Liver (tissue), 9 donors: Measurements from ENCODE around the gene CLMN. TPM values are rescaled to one million over a fixed set of nuclear protein-coding genes. Genes with fewer than 3 reads are reported as not detected.

Experiments used
- DNase-seq: peaks from one replicate; pipeline ENCODE4 v3.0.0-alpha.2; 2017; ENCODE audit warnings: low spot score
- H3K27ac ChIP-seq, 2 donors: one replicate each; pipeline ENCODE4 v1.7.0; 2013; ENCODE audit warnings: inconsistent platforms in 2 of 2, low read length in 2 of 2, control low read depth in 1 of 2, low read depth in 1 of 2, mild to moderate bottlenecking in 1 of 2
- H3K27me3 ChIP-seq, 4 donors: one replicate each; pipeline versions ENCODE4 v1.6.1 to v1.7.0; 2013; ENCODE audit warnings: low read length in 3 of 4, inconsistent platforms in 1 of 4, mild to moderate bottlenecking in 1 of 4, moderate library complexity in 1 of 4; ENCODE audit not compliant: control insufficient read depth in 4 of 4, insufficient read depth in 4 of 4
- H3K36me3 ChIP-seq, 4 donors: one replicate each; pipeline versions ENCODE4 v1.6.1 to v1.7.0; 2013; ENCODE audit warnings: low read length in 3 of 4, mild to moderate bottlenecking in 3 of 4, low read depth in 1 of 4, moderate library complexity in 1 of 4; ENCODE audit not compliant: control insufficient read depth in 4 of 4, insufficient read depth in 3 of 4
- H3K4me1 ChIP-seq, 4 donors: one replicate each; pipeline versions ENCODE4 v1.6.1 to v1.7.0; 2013; ENCODE audit warnings: low read length in 3 of 4, mild to moderate bottlenecking in 3 of 4, moderate library complexity in 1 of 4; ENCODE audit not compliant: control insufficient read depth in 4 of 4, insufficient read depth in 4 of 4
- H3K4me3 ChIP-seq, 3 donors: one replicate each; pipeline versions ENCODE4 v1.6.1 to v1.7.0; 2013; ENCODE audit warnings: low read length in 3 of 3, control low read depth in 1 of 3, low read depth in 1 of 3, mild to moderate bottlenecking in 1 of 3
- H3K9ac ChIP-seq, 2 donors: one replicate each; pipeline ENCODE4 v1.7.0; 2013; ENCODE audit warnings: low read length in 2 of 2, mild to moderate bottlenecking in 2 of 2, moderate library complexity in 2 of 2, control low read depth in 1 of 2, low read depth in 1 of 2
- H3K9me3 ChIP-seq, 4 donors: one replicate each; pipeline versions ENCODE4 v1.6.1 to v1.7.0; 2013; ENCODE audit warnings: low read length in 3 of 4; ENCODE audit not compliant: control insufficient read depth in 4 of 4
- FOXA1 ChIP-seq: IDR thresholded peaks from 2 replicates; pipeline ENCODE4 v1.6.1; 2016; ENCODE audit warnings: antibody characterized with exemption
- FOXA2 ChIP-seq: IDR thresholded peaks from 2 replicates; pipeline ENCODE4 v1.6.1; 2016; ENCODE audit warnings: antibody characterized with exemption
- GABPA ChIP-seq, 2 donors: IDR thresholded peaks in 1 of 2; conservative IDR thresholded peaks in 1 of 2; 2 replicates each; pipeline ENCODE4 v1.6.1; 2016; ENCODE audit warnings: antibody characterized with exemption in 2 of 2, mild to moderate bottlenecking in 1 of 2, moderate library complexity in 1 of 2
- HNF4A ChIP-seq, 2 donors: conservative IDR thresholded peaks; 2 replicates each; pipeline ENCODE4 v1.6.1; 2016; ENCODE audit warnings: antibody characterized with exemption in 2 of 2, mild to moderate bottlenecking in 2 of 2
- JUND ChIP-seq, 2 donors: IDR thresholded peaks; 2 replicates each; pipeline ENCODE4 v1.6.1; 2016; ENCODE audit warnings: antibody characterized with exemption in 2 of 2
- NR2F2 ChIP-seq: IDR thresholded peaks from 2 replicates; pipeline ENCODE4 v1.6.1; 2016; ENCODE audit warnings: antibody characterized with exemption
- RAD21 ChIP-seq, 2 donors: IDR thresholded peaks; 2 replicates each; pipeline ENCODE4 v1.6.1; 2016; ENCODE audit warnings: antibody characterized with exemption in 2 of 2, mild to moderate bottlenecking in 2 of 2
- RXRA ChIP-seq, 2 donors: IDR thresholded peaks; 2 replicates each; pipeline ENCODE4 v1.6.1; 2017 to 2018; ENCODE audit warnings: antibody characterized with exemption in 2 of 2, mild to moderate bottlenecking in 1 of 2
- TAF1 ChIP-seq: conservative IDR thresholded peaks from 2 replicates; pipeline ENCODE4 v1.6.1; 2016; ENCODE audit warnings: antibody characterized with exemption, mild to moderate bottlenecking
- YY1 ChIP-seq: IDR thresholded peaks from 2 replicates; pipeline ENCODE4 v1.6.1; 2016; ENCODE audit warnings: antibody characterized with exemption, mild to moderate bottlenecking
- WGBS: extraction: QIAGEN DNeasy Blood & Tissue Kit; methylation state at CpG from one replicate; pipeline ENCODE4 v1.1.7; 2013; 5-methylcytosine and 5-hydroxymethylcytosine counted together
- polyA plus RNA-seq, 2 donors: library from polyadenylated mRNA; stranded (reverse) in 1 of 2; unstranded in 1 of 2; fragments of 200-250 nt in 1 of 2; fragments of >200 nt in 1 of 2; fragmentation: Nextera tagmentation in 1 of 2; extraction: Ambion mirVana in 1 of 2; gene quantifications; one replicate each; pipeline versions ENCODE4 v1.2.1 to v1.2.3, GENCODE V29; 2013 to 2015
- total RNA-seq, 2 donors: library from RNA; depleted of rRNA; stranded (reverse); fragments of >200 nt; gene quantifications; one replicate each; pipeline ENCODE4 v1.2.3, GENCODE V29; 2014
- TF ChIP-seq, protein P1 (sequence below): fragments of 150-350 bp; IDR thresholded peaks from 2 replicates; pipeline ENCODE4 v1.5.1; 2017; ENCODE audit warnings: improper control_type of control experiment, low read depth, low read length; ENCODE audit not compliant: missing input control
- TF ChIP-seq, protein P2 (sequence below): IDR thresholded peaks from 2 replicates; pipeline ENCODE4 v1.6.1; 2016; ENCODE audit warnings: antibody characterized with exemption
- TF ChIP-seq, protein P3 (sequence below): IDR thresholded peaks from 2 replicates; pipeline ENCODE4 v1.6.1; 2016; ENCODE audit warnings: antibody characterized with exemption, mild to moderate bottlenecking
- donor health status: healthy.
- donor health status: healthy.
- donor health status: healthy.
- donor health status: healthy.
- donor health status: healthy.

Gene CLMN
- total and polyA plus RNA-seq, 4 donors, result 6.0 to 41.1 (median 24.1) TPM

DNA sequence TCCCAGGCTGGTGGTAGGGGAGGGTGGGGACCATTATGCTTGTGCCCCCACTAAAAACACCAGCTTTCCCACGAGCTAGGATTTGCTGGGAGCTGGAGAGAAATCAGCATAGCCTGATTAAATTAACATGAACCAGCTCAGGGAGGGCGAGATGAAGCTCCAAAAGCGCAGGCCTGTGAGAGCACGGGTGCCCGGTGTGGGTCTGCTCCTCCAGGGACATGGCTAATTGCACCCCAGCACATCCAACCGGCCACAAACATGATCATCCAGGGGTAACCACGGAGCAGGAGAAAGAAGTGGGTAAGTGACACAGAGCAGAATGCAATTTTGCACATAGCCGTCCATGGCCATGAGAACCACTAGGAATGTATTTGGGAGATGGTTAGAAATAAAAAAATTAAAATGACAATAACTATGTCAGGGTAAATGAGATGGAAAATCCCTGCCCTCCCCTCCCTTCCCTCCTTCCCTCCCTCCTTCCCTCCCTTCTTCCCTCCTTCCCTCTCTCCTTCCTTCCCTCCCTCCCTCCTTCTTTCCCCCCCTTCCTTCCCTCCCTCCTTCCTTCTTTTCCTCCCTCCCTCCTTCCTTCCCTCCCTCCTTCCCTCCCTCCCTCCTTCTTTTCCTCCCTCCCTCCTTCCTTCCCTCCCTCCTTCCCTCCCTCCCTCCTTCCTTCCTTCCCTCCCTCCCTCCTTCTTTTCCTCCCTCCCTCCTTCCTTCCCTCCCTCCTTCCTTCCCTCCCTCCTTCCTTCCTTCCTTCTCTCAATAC lies 26.9 kb downstream of the CLMN start:
- Histone ChIP-seq H3K4me3 (no peak overlapping the region), H3K27ac (peak overlapping the region; percentile 35 to 55), H3K27me3 (no peaks in the 10 kb centered on the region), H3K9me3 (peaks cover 0 to 3% (median 0%) of the 10 kb centered on the region in 4 donors), H3K36me3 (no peaks in the 10 kb centered on the region), H3K9ac (no peak overlapping the region), H3K4me1 (peaks cover 7 to 39% (median 19%) of the 10 kb centered on the region in 4 donors)
- TF ChIP-seq JUND (IDR thresholded peaks at IDR 0.05) (no peak), TAF1 (no peak), FOXA2 (no peak), RAD21 (IDR thresholded peaks at IDR 0.05) (no peak), FOXA1 (no peak), YY1 (no peak), GABPA (IDR thresholded peaks at IDR 0.05 in 1 of 2, conservative IDR thresholded peaks at IDR 0.05 in 1 of 2) (no peak)
- TF ChIP-seq, protein P1, sequence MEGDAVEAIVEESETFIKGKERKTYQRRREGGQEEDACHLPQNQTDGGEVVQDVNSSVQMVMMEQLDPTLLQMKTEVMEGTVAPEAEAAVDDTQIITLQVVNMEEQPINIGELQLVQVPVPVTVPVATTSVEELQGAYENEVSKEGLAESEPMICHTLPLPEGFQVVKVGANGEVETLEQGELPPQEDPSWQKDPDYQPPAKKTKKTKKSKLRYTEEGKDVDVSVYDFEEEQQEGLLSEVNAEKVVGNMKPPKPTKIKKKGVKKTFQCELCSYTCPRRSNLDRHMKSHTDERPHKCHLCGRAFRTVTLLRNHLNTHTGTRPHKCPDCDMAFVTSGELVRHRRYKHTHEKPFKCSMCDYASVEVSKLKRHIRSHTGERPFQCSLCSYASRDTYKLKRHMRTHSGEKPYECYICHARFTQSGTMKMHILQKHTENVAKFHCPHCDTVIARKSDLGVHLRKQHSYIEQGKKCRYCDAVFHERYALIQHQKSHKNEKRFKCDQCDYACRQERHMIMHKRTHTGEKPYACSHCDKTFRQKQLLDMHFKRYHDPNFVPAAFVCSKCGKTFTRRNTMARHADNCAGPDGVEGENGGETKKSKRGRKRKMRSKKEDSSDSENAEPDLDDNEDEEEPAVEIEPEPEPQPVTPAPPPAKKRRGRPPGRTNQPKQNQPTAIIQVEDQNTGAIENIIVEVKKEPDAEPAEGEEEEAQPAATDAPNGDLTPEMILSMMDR, result no peak
- DNase-seq, result no peak
- 77% methylated on average over 8 of the region's 8 CpGs for WGBS

DNA sequence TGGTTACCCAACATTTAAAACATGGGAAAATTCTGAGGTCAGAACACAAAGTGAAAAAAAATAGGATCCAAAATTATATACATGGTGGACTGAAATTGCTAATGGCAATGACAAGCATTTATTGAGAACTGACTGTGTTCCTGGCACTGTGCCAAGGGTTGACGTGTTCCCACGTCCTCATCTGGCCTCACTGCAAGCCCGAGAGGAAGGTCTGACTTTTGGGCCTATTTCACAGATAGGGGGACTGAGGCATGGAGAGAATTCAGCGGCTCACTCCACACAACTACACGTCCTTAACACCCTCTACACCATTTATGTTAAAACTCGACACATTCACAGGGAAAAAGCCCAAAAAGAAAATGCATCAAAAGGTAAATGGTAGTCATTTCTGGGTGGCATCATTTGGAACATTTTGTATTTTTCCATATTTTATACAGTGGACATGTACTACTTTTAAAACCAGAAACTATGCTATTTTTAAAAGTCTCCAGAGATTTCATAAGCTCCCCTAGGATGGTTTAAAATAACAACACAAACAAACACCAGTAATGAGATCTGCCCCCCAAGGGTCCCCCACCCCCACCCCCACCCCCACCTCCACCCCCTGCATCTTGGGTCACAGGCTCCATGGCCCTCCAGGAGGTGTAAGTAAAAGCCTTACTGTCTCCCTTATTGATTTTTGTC lies 27.7 kb downstream of the CLMN start:
- 50% methylated on average over 6 of the region's 6 CpGs for WGBS
- H3K27me3 ChIP-seq, result no peaks in the 10 kb centered on the region

More for the DNA sequence above, 27.7 kb downstream of the CLMN start:
- DNase-seq, result no peak
- no peak overlapping the region for H3K9ac ChIP-seq
- no peak overlapping the region for H3K4me3 ChIP-seq
- peaks cover 0 to 3% (median 0%) of the 10 kb centered on the region in 4 donors for H3K9me3 ChIP-seq
- TF ChIP-seq RAD21 (IDR thresholded peaks at IDR 0.05) (peak in 1 of 2 donors; percentile 27), NR2F2 (peak; percentile 12), HNF4A (conservative IDR thresholded peaks at IDR 0.05) (peak in 1 of 2 donors; percentile 20), FOXA1 (no peak), RXRA (IDR thresholded peaks at IDR 0.05) (peak; percentile 62 to 86)
- TF ChIP-seq, protein P2, sequence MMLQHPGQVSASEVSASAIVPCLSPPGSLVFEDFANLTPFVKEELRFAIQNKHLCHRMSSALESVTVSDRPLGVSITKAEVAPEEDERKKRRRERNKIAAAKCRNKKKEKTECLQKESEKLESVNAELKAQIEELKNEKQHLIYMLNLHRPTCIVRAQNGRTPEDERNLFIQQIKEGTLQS, result no peak
- TF ChIP-seq, protein P3, sequence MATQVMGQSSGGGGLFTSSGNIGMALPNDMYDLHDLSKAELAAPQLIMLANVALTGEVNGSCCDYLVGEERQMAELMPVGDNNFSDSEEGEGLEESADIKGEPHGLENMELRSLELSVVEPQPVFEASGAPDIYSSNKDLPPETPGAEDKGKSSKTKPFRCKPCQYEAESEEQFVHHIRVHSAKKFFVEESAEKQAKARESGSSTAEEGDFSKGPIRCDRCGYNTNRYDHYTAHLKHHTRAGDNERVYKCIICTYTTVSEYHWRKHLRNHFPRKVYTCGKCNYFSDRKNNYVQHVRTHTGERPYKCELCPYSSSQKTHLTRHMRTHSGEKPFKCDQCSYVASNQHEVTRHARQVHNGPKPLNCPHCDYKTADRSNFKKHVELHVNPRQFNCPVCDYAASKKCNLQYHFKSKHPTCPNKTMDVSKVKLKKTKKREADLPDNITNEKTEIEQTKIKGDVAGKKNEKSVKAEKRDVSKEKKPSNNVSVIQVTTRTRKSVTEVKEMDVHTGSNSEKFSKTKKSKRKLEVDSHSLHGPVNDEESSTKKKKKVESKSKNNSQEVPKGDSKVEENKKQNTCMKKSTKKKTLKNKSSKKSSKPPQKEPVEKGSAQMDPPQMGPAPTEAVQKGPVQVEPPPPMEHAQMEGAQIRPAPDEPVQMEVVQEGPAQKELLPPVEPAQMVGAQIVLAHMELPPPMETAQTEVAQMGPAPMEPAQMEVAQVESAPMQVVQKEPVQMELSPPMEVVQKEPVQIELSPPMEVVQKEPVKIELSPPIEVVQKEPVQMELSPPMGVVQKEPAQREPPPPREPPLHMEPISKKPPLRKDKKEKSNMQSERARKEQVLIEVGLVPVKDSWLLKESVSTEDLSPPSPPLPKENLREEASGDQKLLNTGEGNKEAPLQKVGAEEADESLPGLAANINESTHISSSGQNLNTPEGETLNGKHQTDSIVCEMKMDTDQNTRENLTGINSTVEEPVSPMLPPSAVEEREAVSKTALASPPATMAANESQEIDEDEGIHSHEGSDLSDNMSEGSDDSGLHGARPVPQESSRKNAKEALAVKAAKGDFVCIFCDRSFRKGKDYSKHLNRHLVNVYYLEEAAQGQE, result no peak
- peak overlapping the region; percentile 55 to 62 for H3K27ac ChIP-seq
- H3K36me3 ChIP-seq, result no peaks in the 10 kb centered on the region
- H3K4me1 ChIP-seq, result peaks cover 7 to 40% (median 20%) of the 10 kb centered on the region in 4 donors
